HUES48 (cell line): ENCODE results near the gene TFF1.

Experiments
- H3K27ac ChIP-seq: one replicate; pipeline ENCODE4 v1.7.0; 2013; ENCODE audit warnings: low read depth, low read length, inconsistent platforms
- H3K27me3 ChIP-seq: 2 replicates; pipeline ENCODE4 v1.6.1; 2013; ENCODE audit warnings: mild to moderate bottlenecking, low read length; ENCODE audit not compliant: control insufficient read depth, insufficient read depth
- H3K36me3 ChIP-seq: 2 replicates; pipeline ENCODE4 v1.6.1; 2013; ENCODE audit warnings: low read length; ENCODE audit not compliant: control insufficient read depth, insufficient read depth
- H3K4me1 ChIP-seq: 2 replicates; pipeline ENCODE4 v1.6.1; 2013; ENCODE audit warnings: mild to moderate bottlenecking, low read length; ENCODE audit not compliant: control insufficient read depth, insufficient read depth
- H3K4me3 ChIP-seq: 2 replicates; pipeline ENCODE4 v1.5.1; 2013; ENCODE audit warnings: mild to moderate bottlenecking, low read depth, low read length
- H3K9ac ChIP-seq: 2 replicates; pipeline ENCODE4 v1.6.1; 2013; ENCODE audit warnings: mild to moderate bottlenecking, low read depth, low read length, moderate library complexity
- H3K9me3 ChIP-seq: 2 replicates; pipeline ENCODE4 v1.6.1; 2013; ENCODE audit warnings: low read length; ENCODE audit not compliant: control insufficient read depth, insufficient read depth

The TFF1 gene

GRCh38 chr21:42398436-42399028, 32.2 kb upstream of the TFF1 start:
- H3K27me3 ChIP-seq: no peaks in the 10 kb centered on the region
- H3K9me3 ChIP-seq: peaks cover 5% of the 10 kb centered on the region; the same call in 1 of the 2 replicates
- no peaks in the 10 kb centered on the region for H3K36me3 ChIP-seq
- H3K4me1 ChIP-seq: no peaks in the 10 kb centered on the region
- no peak overlapping the region for H3K4me3 ChIP-seq
- H3K9ac ChIP-seq: no peak overlapping the region
- no peak overlapping the region for H3K27ac ChIP-seq

- Histone ChIP-seq H3K27ac (no peak overlapping the region), H3K36me3 (no peaks in the 10 kb centered on the region), H3K4me3 (no peak overlapping the region), H3K9ac (no peak overlapping the region), H3K9me3 (peaks cover 5% of the 10 kb centered on the region; the same call in 1 of the 2 replicates), H3K27me3 (no peaks in the 10 kb centered on the region), H3K4me1 (no peaks in the 10 kb centered on the region)
Observed at GRCh38 chr21:42397746-42398394, 31.5 kb upstream of the TFF1 start.

GRCh38 chr21:42396799-42397745, 30.7 kb upstream of the TFF1 start:
- Histone ChIP-seq H3K36me3 (no peaks in the 10 kb centered on the region), H3K27me3 (no peaks in the 10 kb centered on the region), H3K4me1 (no peaks in the 10 kb centered on the region), H3K9ac (no peak overlapping the region), H3K9me3 (peaks cover 5% of the 10 kb centered on the region; the same call in 1 of the 2 replicates), H3K27ac (no peak overlapping the region), H3K4me3 (no peak overlapping the region)

GRCh38 chr21:42395905-42396651, 29.7 kb upstream of the TFF1 start, which contains the start of gene TMPRSS3:
Gene TMPRSS3 (minus strand): TSS chr21:42396052. CDS start chr21:42395417, 635 bp downstream.
- no peaks in the 10 kb centered on the region for H3K27me3 ChIP-seq

DNA sequence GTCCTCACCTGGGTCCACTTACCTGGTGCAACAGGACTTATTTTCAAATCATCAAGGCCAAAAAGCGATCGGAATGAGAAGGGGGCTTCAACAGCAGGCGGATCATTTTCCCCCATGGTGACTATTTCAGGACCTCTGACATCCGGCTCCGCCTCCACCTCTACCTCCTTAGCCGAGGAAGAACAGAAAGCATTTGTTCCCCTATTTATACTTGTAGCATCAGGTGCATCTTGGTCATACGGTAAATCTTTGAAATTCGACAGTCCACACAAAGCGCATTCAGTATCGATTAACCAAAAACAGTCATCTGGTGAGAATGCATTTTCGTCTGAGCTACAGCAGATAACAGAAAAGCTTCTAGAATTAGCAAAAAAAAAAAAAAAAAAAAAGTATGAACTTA, 29.0 kb upstream of the TFF1 start:
- Histone ChIP-seq H3K27ac (no peak overlapping the region), H3K4me1 (no peaks in the 10 kb centered on the region), H3K9ac (no peak overlapping the region), H3K4me3 (no peak overlapping the region), H3K36me3 (no peaks in the 10 kb centered on the region), H3K9me3 (no peaks in the 10 kb centered on the region), H3K27me3 (no peaks in the 10 kb centered on the region)

More at GRCh38 chr21:42395905-42396651, 29.7 kb upstream of the TFF1 start, which contains the start of gene TMPRSS3:
- Histone ChIP-seq H3K4me3 (no peak within 1 kb of the TSS), H3K9ac (no peak within 1 kb of the TSS), H3K4me1 (no peaks in the 10 kb centered on the region), H3K9me3 (no peaks in the 10 kb centered on the region), H3K36me3 (no peaks in the 10 kb centered on the region), H3K27ac (no peak within 1 kb of the TSS)

GRCh38 chr21:42393443-42393950, 27.2 kb upstream of the TFF1 start:
- H3K36me3 ChIP-seq: no peaks in the 10 kb centered on the region

GRCh38 chr21:42392731-42393442, 26.6 kb upstream of the TFF1 start:
- Histone ChIP-seq H3K4me1 (peaks cover 16% of the 10 kb centered on the region), H3K4me3 (no peak overlapping the region), H3K27ac (no peak overlapping the region), H3K36me3 (no peaks in the 10 kb centered on the region), H3K27me3 (no peaks in the 10 kb centered on the region), H3K9ac (no peak overlapping the region), H3K9me3 (no peaks in the 10 kb centered on the region)

More at GRCh38 chr21:42393443-42393950, 27.2 kb upstream of the TFF1 start:
- H3K4me1 ChIP-seq: peaks cover 15% of the 10 kb centered on the region
- no peaks in the 10 kb centered on the region for H3K27me3 ChIP-seq
- H3K9me3 ChIP-seq: no peaks in the 10 kb centered on the region
- H3K9ac ChIP-seq: no peak overlapping the region
- no peak overlapping the region for H3K27ac ChIP-seq
- no peak overlapping the region for H3K4me3 ChIP-seq

DNA sequence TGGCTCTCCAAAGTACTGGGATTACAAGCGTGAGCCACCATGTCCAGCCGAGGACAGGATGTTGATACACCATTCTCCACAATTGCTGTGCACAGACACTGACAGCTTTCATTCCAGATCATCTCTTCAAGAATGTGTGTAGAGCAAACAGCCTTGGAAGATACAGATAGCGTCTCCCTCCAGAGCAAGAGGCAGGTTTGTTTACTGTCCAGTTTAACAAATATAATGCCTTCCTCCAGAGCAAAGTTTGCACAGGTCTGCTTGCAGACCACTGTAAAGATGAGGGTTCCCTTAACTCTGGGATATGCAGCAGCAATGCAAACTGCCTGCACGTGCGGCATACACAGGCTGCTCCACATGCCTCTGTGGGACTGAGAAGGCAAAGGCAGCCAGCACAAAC, 25.0 kb upstream of the TFF1 start:
- no peak overlapping the region for H3K27ac ChIP-seq
- H3K9ac ChIP-seq: no peak overlapping the region
- H3K36me3 ChIP-seq: no peaks in the 10 kb centered on the region
- peaks cover 16% of the 10 kb centered on the region for H3K4me1 ChIP-seq
- no peaks in the 10 kb centered on the region for H3K9me3 ChIP-seq
- H3K27me3 ChIP-seq: no peaks in the 10 kb centered on the region
- no peak overlapping the region for H3K4me3 ChIP-seq

GRCh38 chr21:42390696-42391095, 24.4 kb upstream of the TFF1 start:
- no peak overlapping the region for H3K27ac ChIP-seq
- H3K4me1 ChIP-seq: peaks cover 16% of the 10 kb centered on the region
- H3K9me3 ChIP-seq: no peaks in the 10 kb centered on the region
- no peak overlapping the region for H3K9ac ChIP-seq
- no peaks in the 10 kb centered on the region for H3K36me3 ChIP-seq
- no peaks in the 10 kb centered on the region for H3K27me3 ChIP-seq
- no peak overlapping the region for H3K4me3 ChIP-seq

DNA sequence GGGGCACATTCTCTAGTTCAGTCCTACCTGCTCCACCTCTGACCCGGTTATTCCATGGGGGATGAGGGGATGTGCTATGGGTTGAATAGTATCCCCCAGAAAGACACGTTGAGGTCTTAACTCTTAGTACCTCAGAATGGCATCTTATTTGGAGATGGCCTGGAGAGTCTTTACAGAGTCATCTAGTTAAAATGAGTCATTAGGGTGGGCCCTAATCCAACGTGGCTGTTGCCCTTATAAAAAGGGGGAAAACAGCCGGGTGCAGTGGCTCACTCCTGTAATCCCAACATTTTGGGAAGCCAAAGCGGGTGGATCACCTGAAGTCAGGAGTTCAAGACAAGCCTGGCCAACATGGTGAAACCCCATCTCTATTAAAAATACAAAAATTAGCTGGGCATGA, 23.9 kb upstream of the TFF1 start:
- Histone ChIP-seq H3K27ac (no peak overlapping the region), H3K4me3 (no peak overlapping the region), H3K9ac (no peak overlapping the region), H3K4me1 (peaks cover 16% of the 10 kb centered on the region), H3K36me3 (no peaks in the 10 kb centered on the region), H3K27me3 (no peaks in the 10 kb centered on the region), H3K9me3 (no peaks in the 10 kb centered on the region)
